Gastroesophageal sphincter (tissue), 4 donors: Measurements from ENCODE around the gene CDC42BPB. TPM values are rescaled to one million over a fixed set of nuclear protein-coding genes. Genes with fewer than 3 reads are reported as not detected.

ENCODE experiments used
- ATAC-seq: fragments of 150-250 bp; one replicate; pipeline ENCODE4 v1.9.1; 2016; ENCODE audit warnings: mild to moderate bottlenecking, moderate library complexity
- H3K27ac ChIP-seq, 4 donors: fragments of 200-600 bp; sonication (generic) in 3 of 4; 1 replicate in 3 of 4; 2 replicates in 1 of 4; pipeline ENCODE4 v1.5.1; 2016 to 2019
- H3K27me3 ChIP-seq: fragments of 200-600 bp; sonication (generic); one replicate; pipeline ENCODE4 v1.5.1; 2019
- H3K36me3 ChIP-seq, 2 donors: fragments of 200-600 bp; sonication (generic); one replicate each; pipeline ENCODE4 v1.5.1; 2019; ENCODE audit warnings: control low read depth in 1 of 2
- H3K4me1 ChIP-seq, 3 donors: fragments of 200-600 bp; sonication (generic); 1 replicate in 2 of 3; 2 replicates in 1 of 3; pipeline ENCODE4 v1.5.1; 2016 to 2019; ENCODE audit warnings: control low read depth in 2 of 3
- H3K4me3 ChIP-seq, 2 donors: fragments of 200-600 bp; sonication (generic); one replicate each; pipeline ENCODE4 v1.5.1; 2019; ENCODE audit warnings: mild to moderate bottlenecking in 1 of 2, moderate library complexity in 1 of 2
- H3K9me3 ChIP-seq, 3 donors: fragments of 200-600 bp; sonication (generic); one replicate each; pipeline ENCODE4 v1.5.1; 2017 to 2019; ENCODE audit warnings: control low read depth in 2 of 3
- EP300 ChIP-seq: sonication (generic); formaldehyde crosslinking; IDR thresholded peaks from one replicate; pipeline ENCODE4 v1.6.1; 2017; ENCODE audit warnings: antibody characterized with exemption, mild to moderate bottlenecking
- POLR2A ChIP-seq, 2 donors: fragments of 450-650 bp; IDR thresholded peaks; one replicate each; pipeline ENCODE4 v1.6.1; 2017; ENCODE audit warnings: antibody characterized with exemption in 2 of 2, mild to moderate bottlenecking in 2 of 2, moderate library complexity in 1 of 2
- POLR2AphosphoS5 ChIP-seq: sonication (generic); formaldehyde crosslinking; IDR thresholded peaks from one replicate; pipeline ENCODE4 v1.6.1; 2017; ENCODE audit warnings: antibody characterized with exemption
- WGBS, 2 donors: methylation state at CpG; one replicate each; pipeline ENCODE4 v1.1.5; 2018; ENCODE audit warnings: low coverage in 1 of 2; 5-methylcytosine and 5-hydroxymethylcytosine counted together
- total RNA-seq, 4 donors: library from RNA; depleted of rRNA; stranded (reverse); fragments of >200 nt; gene quantifications; one replicate each; pipeline ENCODE4 v1.1.0, GENCODE V29; 2016
- TF ChIP-seq, protein P1 (sequence below), 4 experiments: fragments of 200-600 bp in 2 of 4; fragments of 450-650 bp in 2 of 4; sonication (generic) in 1 of 4; IDR thresholded peaks; one replicate each; pipeline ENCODE4 v1.5.1; 2017 to 2019; ENCODE audit warnings: antibody characterized with exemption in 4 of 4, mild to moderate bottlenecking in 2 of 4, moderate library complexity in 2 of 4

The CDC42BPB gene
- total RNA-seq, 4 donors from 2014 or later = 86.7 to 151 (median 97.3) TPM

DNA sequence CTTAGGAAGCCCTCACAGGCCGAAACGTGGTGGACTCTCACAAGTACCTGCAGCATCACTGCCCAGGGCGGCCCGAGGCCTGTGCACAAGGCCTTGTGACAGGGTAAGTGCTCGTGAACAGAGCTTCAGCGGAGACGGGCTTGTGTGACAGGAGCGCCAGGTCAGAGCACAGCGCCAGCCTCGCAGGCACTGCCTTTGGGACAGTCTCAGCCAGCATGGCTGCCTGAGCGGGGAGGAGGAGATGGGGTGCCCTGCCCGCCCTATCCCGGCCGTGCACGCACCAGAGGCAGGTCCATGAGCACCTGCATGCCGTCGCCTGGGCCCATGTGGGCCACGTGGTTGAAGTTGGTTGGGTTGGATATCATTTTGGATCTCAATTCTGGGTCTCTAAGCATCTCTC, 118.0 kb downstream of the CDC42BPB start:
- TF ChIP-seq POLR2A (IDR thresholded peaks at IDR 0.05) (no peak), EP300 (no peak), POLR2AphosphoS5 (no peak)
- TF ChIP-seq, protein P1, sequence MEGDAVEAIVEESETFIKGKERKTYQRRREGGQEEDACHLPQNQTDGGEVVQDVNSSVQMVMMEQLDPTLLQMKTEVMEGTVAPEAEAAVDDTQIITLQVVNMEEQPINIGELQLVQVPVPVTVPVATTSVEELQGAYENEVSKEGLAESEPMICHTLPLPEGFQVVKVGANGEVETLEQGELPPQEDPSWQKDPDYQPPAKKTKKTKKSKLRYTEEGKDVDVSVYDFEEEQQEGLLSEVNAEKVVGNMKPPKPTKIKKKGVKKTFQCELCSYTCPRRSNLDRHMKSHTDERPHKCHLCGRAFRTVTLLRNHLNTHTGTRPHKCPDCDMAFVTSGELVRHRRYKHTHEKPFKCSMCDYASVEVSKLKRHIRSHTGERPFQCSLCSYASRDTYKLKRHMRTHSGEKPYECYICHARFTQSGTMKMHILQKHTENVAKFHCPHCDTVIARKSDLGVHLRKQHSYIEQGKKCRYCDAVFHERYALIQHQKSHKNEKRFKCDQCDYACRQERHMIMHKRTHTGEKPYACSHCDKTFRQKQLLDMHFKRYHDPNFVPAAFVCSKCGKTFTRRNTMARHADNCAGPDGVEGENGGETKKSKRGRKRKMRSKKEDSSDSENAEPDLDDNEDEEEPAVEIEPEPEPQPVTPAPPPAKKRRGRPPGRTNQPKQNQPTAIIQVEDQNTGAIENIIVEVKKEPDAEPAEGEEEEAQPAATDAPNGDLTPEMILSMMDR (IDR thresholded peaks at IDR 0.05) = no peak

GRCh38 chr14:102938191-102938590, 119.2 kb downstream of the CDC42BPB start:
- Histone ChIP-seq H3K4me1 (peaks cover 3 to 20% (median 5%) of the 10 kb centered on the region in 3 donors), H3K9me3 (no peaks in the 10 kb centered on the region), H3K27ac (no peak overlapping the region), H3K36me3 (peaks cover 0 to 94% of the 10 kb centered on the region in 2 donors), H3K4me3 (no peak overlapping the region), H3K27me3 (no peaks in the 10 kb centered on the region)
- ATAC-seq = no peak
- TF ChIP-seq, protein P1 (IDR thresholded peaks at IDR 0.05) = no peak
- no peak for TF ChIP-seq EP300
- TF ChIP-seq POLR2A (IDR thresholded peaks at IDR 0.05) = no peak
- TF ChIP-seq POLR2AphosphoS5 = no peak
- WGBS, 2 donors = no CpG with 5 or more reads among the region's 12 CpGs

More for the DNA sequence above, 118.0 kb downstream of the CDC42BPB start:
- H3K9me3 ChIP-seq = no peaks in the 10 kb centered on the region
- no peak for ATAC-seq
- H3K36me3 ChIP-seq = peaks cover 0 to 94% of the 10 kb centered on the region in 2 donors
- no peak overlapping the region for H3K4me3 ChIP-seq
- H3K4me1 ChIP-seq = peaks cover 3 to 20% (median 5%) of the 10 kb centered on the region in 3 donors
- H3K27me3 ChIP-seq = no peaks in the 10 kb centered on the region
- WGBS, 2 donors = 87% methylated on average over 5 of the region's 18 CpGs; no CpG with 5 or more reads in 1 of the 2 donors
- no peak overlapping the region for H3K27ac ChIP-seq

DNA sequence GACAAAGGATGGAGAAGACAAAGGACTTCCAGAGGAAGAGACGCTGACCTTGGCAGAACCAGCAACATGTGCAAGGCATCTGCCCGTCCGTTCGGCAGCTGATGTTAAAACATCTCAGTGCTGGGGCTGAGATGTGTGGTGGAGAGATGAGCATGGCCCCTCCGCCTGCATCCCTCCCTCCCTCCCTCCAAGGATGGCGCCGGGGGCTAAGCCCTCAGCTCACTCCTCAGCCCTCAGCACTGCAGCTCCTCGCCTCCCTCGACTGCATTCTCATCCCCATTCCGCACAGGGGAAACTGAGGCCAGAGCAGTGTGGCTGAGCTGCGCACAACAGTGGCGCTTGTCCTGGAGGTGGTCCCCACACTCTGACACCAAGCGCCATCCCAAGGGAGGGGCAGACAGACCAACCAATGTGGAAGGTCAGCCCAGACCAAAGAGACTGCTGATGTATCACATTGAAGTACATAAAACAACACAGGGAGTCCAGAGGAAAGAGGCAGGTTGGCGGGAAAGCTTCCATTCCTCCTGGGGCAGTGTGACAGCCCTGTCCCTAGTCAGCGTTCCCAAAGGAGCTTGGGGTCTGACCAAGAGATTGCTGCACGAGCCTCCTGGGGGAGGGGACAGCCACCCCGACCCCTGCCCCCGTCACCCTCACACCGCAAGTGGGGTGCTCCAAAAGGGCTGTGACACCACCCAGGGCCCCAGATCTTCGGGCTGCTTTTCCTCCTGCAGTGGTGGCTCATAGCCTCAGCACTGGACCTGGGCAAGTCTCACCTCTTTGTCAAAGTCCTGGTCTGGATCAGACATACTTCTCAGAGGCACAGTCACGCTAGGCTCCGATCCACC, 119.8 kb downstream of the CDC42BPB start:
- no peak overlapping the region for H3K4me3 ChIP-seq
- H3K4me1 ChIP-seq = peaks cover 3 to 20% (median 5%) of the 10 kb centered on the region in 3 donors
- no peaks in the 10 kb centered on the region for H3K9me3 ChIP-seq
- WGBS, 2 donors = 71 to 100% methylated on average over 2 to 6 of the region's 22 CpGs
- no peak for ATAC-seq
- H3K27ac ChIP-seq = no peak overlapping the region
- peaks cover 0 to 94% of the 10 kb centered on the region in 2 donors for H3K36me3 ChIP-seq
- H3K27me3 ChIP-seq = no peaks in the 10 kb centered on the region
- TF ChIP-seq EP300 = no peak
- no peak for TF ChIP-seq POLR2AphosphoS5
- no peak for TF ChIP-seq POLR2A (IDR thresholded peaks at IDR 0.05)

- H3K4me3 ChIP-seq = no peak overlapping the region
- WGBS, 2 donors = 86 to 93% methylated on average over 2 to 4 of the region's 4 CpGs
- no peak overlapping the region for H3K27ac ChIP-seq
- H3K4me1 ChIP-seq = peaks cover under 1 to 10% (median 5%) of the 10 kb centered on the region in 3 donors
- ATAC-seq = no peak
- peaks cover 4% of the 10 kb centered on the region for H3K27me3 ChIP-seq
- H3K36me3 ChIP-seq = peaks cover 0 to 88% of the 10 kb centered on the region in 2 donors
- no peak for TF ChIP-seq POLR2AphosphoS5
- TF ChIP-seq, protein P1 (IDR thresholded peaks at IDR 0.05) = no peak
- TF ChIP-seq EP300 = no peak
- no peak for TF ChIP-seq POLR2A (IDR thresholded peaks at IDR 0.05)
- H3K9me3 ChIP-seq = no peaks in the 10 kb centered on the region
These were observed 121.6 kb downstream of the CDC42BPB start for GRCh38 chr14:102935756-102936155.

DNA sequence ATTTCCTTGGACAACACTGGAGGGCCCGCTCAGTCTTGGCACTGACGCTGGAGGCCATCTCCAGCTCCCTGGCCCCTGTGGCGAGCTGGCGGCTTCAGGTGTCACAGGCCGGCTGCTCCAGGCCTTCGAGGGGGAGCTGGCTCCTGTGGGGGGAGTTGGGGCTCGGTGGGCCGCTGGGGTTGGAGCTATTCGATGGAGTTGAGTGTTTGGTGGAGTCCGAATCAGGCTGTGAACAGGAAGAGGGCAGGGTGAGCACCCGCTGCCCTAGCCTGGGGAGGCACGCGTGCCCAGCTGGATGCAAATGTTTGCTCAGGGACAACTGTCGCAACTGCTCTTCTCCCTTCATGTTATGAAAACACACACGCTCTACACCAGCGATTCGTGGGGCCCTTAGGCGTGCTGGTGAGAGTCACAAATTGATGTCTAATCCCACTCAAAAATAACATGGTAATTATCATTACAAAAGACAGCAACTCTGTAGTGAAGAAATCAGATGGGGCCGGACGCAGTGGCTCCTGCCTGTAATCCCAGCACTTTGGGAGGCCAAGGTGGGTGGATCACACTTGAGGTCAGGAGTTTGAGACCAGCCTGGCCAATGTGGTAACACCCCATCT, 123.6 kb downstream of the CDC42BPB start:
- H3K36me3 ChIP-seq = peaks cover 0 to 68% of the 10 kb centered on the region in 2 donors

More for the DNA sequence above, 123.6 kb downstream of the CDC42BPB start:
- 93 to 94% methylated on average over 3 to 5 of the region's 20 CpGs for WGBS, 2 donors
- Histone ChIP-seq H3K4me3 (no peak overlapping the region), H3K27ac (no peak overlapping the region), H3K27me3 (peaks cover 24% of the 10 kb centered on the region), H3K9me3 (no peaks in the 10 kb centered on the region), H3K4me1 (peaks cover 5 to 21% (median 18%) of the 10 kb centered on the region in 3 donors)
- ATAC-seq = no peak
- no peak for TF ChIP-seq EP300
- TF ChIP-seq POLR2AphosphoS5 = no peak
- no peak for TF ChIP-seq POLR2A (IDR thresholded peaks at IDR 0.05)
- TF ChIP-seq, protein P1 (IDR thresholded peaks at IDR 0.05) = no peak
